Measurements from ENCODE around the gene H19. TPM values are rescaled to one million over a fixed set of nuclear protein-coding genes. Genes with fewer than 3 reads are reported as not detected.

Gene H19
- total RNA-seq, 1 experiment from 2014 or later, result 152 TPM

- Mint-ChIP-seq H3K27ac (ENCODE audit: low read depth, unreplicated experiment) (no peak overlapping the region), H3K36me3 (ENCODE audit: insufficient read depth, unreplicated experiment) (no peaks in the 10 kb centered on the region), H3K9me3 (ENCODE audit: unreplicated experiment) (no peaks in the 10 kb centered on the region), H3K27me3 (ENCODE audit: insufficient read depth, unreplicated experiment) (no peaks in the 10 kb centered on the region), H3K4me3 (ENCODE audit: unreplicated experiment) (no peak overlapping the region), H3K4me1 (ENCODE audit: insufficient read depth, unreplicated experiment) (no peaks in the 10 kb centered on the region)
- no TSS peak for BruUV-seq (replicated peaks)
- ChIA-PET CTCF (interaction anchor here (1.3 kb wide), 1 partner anchor 299 kb away, joined by 3 read pairs; no protein-coding TSS in a partner anchor), POLR2A (no interaction called here)
- no peak for TF ChIP-seq CTCF (IDR thresholded peaks at IDR 0.05; ENCODE audit: unreplicated experiment)
- no peak for DNase-seq (ENCODE audit: unreplicated experiment)
- intact Hi-C loops (cut with micrococcal nuclease), result no loop called here
These were observed 5.5 kb downstream of the H19 start for GRCh38 chr11:1992111-1992510.

- Mint-ChIP-seq H3K27ac (ENCODE audit: low read depth, unreplicated experiment) (no peak overlapping the region), H3K27me3 (ENCODE audit: insufficient read depth, unreplicated experiment) (no peaks in the 10 kb centered on the region), H3K4me3 (ENCODE audit: unreplicated experiment) (no peak overlapping the region), H3K9me3 (ENCODE audit: unreplicated experiment) (no peaks in the 10 kb centered on the region), H3K36me3 (ENCODE audit: insufficient read depth, unreplicated experiment) (no peaks in the 10 kb centered on the region), H3K4me1 (ENCODE audit: insufficient read depth, unreplicated experiment) (no peaks in the 10 kb centered on the region)
- POLR2A ChIA-PET, result no interaction called here
- no peak for DNase-seq (ENCODE audit: unreplicated experiment)
- TF ChIP-seq CTCF (IDR thresholded peaks at IDR 0.05; ENCODE audit: unreplicated experiment), result no peak
- CTCF ChIA-PET, result interaction anchor here (0.5 to 1.3 kb wide), 3 partner anchors 156 to 1205 kb away, joined by 3 to 4 read pairs (median 3); no protein-coding TSS in a partner anchor
- intact Hi-C loops (cut with micrococcal nuclease), result no loop called here
- no TSS peak for BruUV-seq (replicated peaks)
These were observed 6.6 kb downstream of the H19 start for GRCh38 chr11:1990872-1991578.

GRCh38 chr11:1989953-1990352 is 7.7 kb downstream of the H19 start:
- BruUV-seq (replicated peaks), result no TSS peak
- intact Hi-C loops (cut with micrococcal nuclease), result no loop called here
- no peak for DNase-seq (ENCODE audit: unreplicated experiment)
- no peaks in the 10 kb centered on the region for H3K36me3 Mint-ChIP-seq (ENCODE audit: insufficient read depth, unreplicated experiment)
- no peaks in the 10 kb centered on the region for H3K4me1 Mint-ChIP-seq (ENCODE audit: insufficient read depth, unreplicated experiment)
- no peak overlapping the region for H3K27ac Mint-ChIP-seq (ENCODE audit: low read depth, unreplicated experiment)
- POLR2A ChIA-PET, result no interaction called here
- no peak for TF ChIP-seq CTCF (IDR thresholded peaks at IDR 0.05; ENCODE audit: unreplicated experiment)
- no peak overlapping the region for H3K4me3 Mint-ChIP-seq (ENCODE audit: unreplicated experiment)
- H3K27me3 Mint-ChIP-seq (ENCODE audit: insufficient read depth, unreplicated experiment), result no peaks in the 10 kb centered on the region
- CTCF ChIA-PET, result interaction anchor here (0.7 to 0.9 kb wide), 2 partner anchors 9 to 1008 kb away, joined by 3 read pairs; no protein-coding TSS in a partner anchor
- no peaks in the 10 kb centered on the region for H3K9me3 Mint-ChIP-seq (ENCODE audit: unreplicated experiment)

- CTCF ChIA-PET, result interaction anchor here (0.6 kb wide), 1 partner anchor 10 kb away, joined by 4 read pairs; no protein-coding TSS in a partner anchor
- no peak overlapping the region for H3K4me3 Mint-ChIP-seq (ENCODE audit: unreplicated experiment)
- DNase-seq (ENCODE audit: unreplicated experiment), result no peak
- no peaks in the 10 kb centered on the region for H3K4me1 Mint-ChIP-seq (ENCODE audit: insufficient read depth, unreplicated experiment)
- no TSS peak for BruUV-seq (replicated peaks)
- intact Hi-C loops (cut with micrococcal nuclease), result no loop called here
- H3K27me3 Mint-ChIP-seq (ENCODE audit: insufficient read depth, unreplicated experiment), result no peaks in the 10 kb centered on the region
- no peak overlapping the region for H3K27ac Mint-ChIP-seq (ENCODE audit: low read depth, unreplicated experiment)
- no peaks in the 10 kb centered on the region for H3K36me3 Mint-ChIP-seq (ENCODE audit: insufficient read depth, unreplicated experiment)
- POLR2A ChIA-PET, result no interaction called here
- no peaks in the 10 kb centered on the region for H3K9me3 Mint-ChIP-seq (ENCODE audit: unreplicated experiment)
- TF ChIP-seq CTCF (IDR thresholded peaks at IDR 0.05; ENCODE audit: unreplicated experiment), result no peak
These were observed 8.8 kb downstream of the H19 start for GRCh38 chr11:1988667-1989317.

All from MCF 10A (cell line).